Measurements from ENCODE around the gene NBEAL1.
"Not testable (repeated sequence)": the region's sequence is repeated elsewhere in the genome, so short reads cannot be mapped to it uniquely, and the experiment has no call there.

Gene NBEAL1

GRCh38 chr2:203155406-203155805 lies 140.7 kb downstream of the NBEAL1 start:
- Histone ChIP-seq H3K9me3 (ENCODE audit: insufficient read depth, low read depth, low read length) (no peaks in the 10 kb centered on the region), H4K20me1 (ENCODE audit: insufficient read depth, low read length, poor library complexity, severe bottlenecking) (no peaks in the 10 kb centered on the region), H3K9me2 (replicated peaks; ENCODE audit: low read depth, low read length) (no peaks in the 10 kb centered on the region), H3K4me2 (ENCODE audit: low read depth, low read length, poor library complexity, severe bottlenecking) (no peak overlapping the region), H3K27me3 (ENCODE audit: insufficient read depth, low read length, poor library complexity, severe bottlenecking) (no peaks in the 10 kb centered on the region), H3K36me3 (ENCODE audit: insufficient read depth, low read length) (no peaks in the 10 kb centered on the region), H2AFZ (ENCODE audit: low read length) (no peak overlapping the region), H3K4me1 (ENCODE audit: insufficient read depth, low read length, poor library complexity, severe bottlenecking) (no peaks in the 10 kb centered on the region), H3K9ac (ENCODE audit: low read depth, low read length, poor library complexity, severe bottlenecking) (no peak overlapping the region), H3K4me3 (ENCODE audit: low read length, poor library complexity, severe bottlenecking) (no peak overlapping the region), H3F3A (ENCODE audit: low read depth) (no peaks in the 10 kb centered on the region), H3K79me2 (ENCODE audit: insufficient read depth, low read length) (no peaks in the 10 kb centered on the region)
- TF ChIP-seq CTCF (conservative IDR thresholded peaks at IDR 0.05; ENCODE audit: low read length): peak; percentile 44
- no peak for TF ChIP-seq EZH2phosphoT487 (IDR thresholded peaks at IDR 0.05; ENCODE audit: borderline replicate concordance)

- H3K9ac ChIP-seq (ENCODE audit: low read depth, low read length, poor library complexity, severe bottlenecking); H3K4me1 ChIP-seq (ENCODE audit: insufficient read depth, low read length, poor library complexity, severe bottlenecking); H3K79me2 ChIP-seq (ENCODE audit: insufficient read depth, low read length); H3F3A ChIP-seq (ENCODE audit: low read depth); H3K4me2 ChIP-seq (ENCODE audit: low read depth, low read length, poor library complexity, severe bottlenecking); H3K9me2 ChIP-seq (replicated peaks; ENCODE audit: low read depth, low read length); H3K27me3 ChIP-seq (ENCODE audit: insufficient read depth, low read length, poor library complexity, severe bottlenecking); H3K36me3 ChIP-seq (ENCODE audit: insufficient read depth, low read length); H3K4me3 ChIP-seq (ENCODE audit: low read length, poor library complexity, severe bottlenecking); H2AFZ ChIP-seq (ENCODE audit: low read length); H3K9me3 ChIP-seq (ENCODE audit: insufficient read depth, low read depth, low read length); H4K20me1 ChIP-seq (ENCODE audit: insufficient read depth, low read length, poor library complexity, severe bottlenecking): not testable (repeated sequence)
Measured at GRCh38 chr2:203162722-203163121, 148.0 kb downstream of the NBEAL1 start.

GRCh38 chr2:203164311-203164935 lies 149.7 kb downstream of the NBEAL1 start:
- Histone ChIP-seq H3K79me2 (ENCODE audit: insufficient read depth, low read length) (no peaks in the 10 kb centered on the region), H3K9ac (ENCODE audit: low read depth, low read length, poor library complexity, severe bottlenecking) (no peak overlapping the region), H3K9me3 (ENCODE audit: insufficient read depth, low read depth, low read length) (no peaks in the 10 kb centered on the region), H2AFZ (ENCODE audit: low read length) (no peak overlapping the region), H3K9me2 (replicated peaks; ENCODE audit: low read depth, low read length) (no peaks in the 10 kb centered on the region), H4K20me1 (ENCODE audit: insufficient read depth, low read length, poor library complexity, severe bottlenecking) (no peaks in the 10 kb centered on the region), H3K27me3 (ENCODE audit: insufficient read depth, low read length, poor library complexity, severe bottlenecking) (no peaks in the 10 kb centered on the region), H3K4me2 (ENCODE audit: low read depth, low read length, poor library complexity, severe bottlenecking) (no peak overlapping the region), H3K36me3 (ENCODE audit: insufficient read depth, low read length) (no peaks in the 10 kb centered on the region), H3F3A (ENCODE audit: low read depth) (no peaks in the 10 kb centered on the region), H3K4me3 (ENCODE audit: low read length, poor library complexity, severe bottlenecking) (no peak overlapping the region), H3K4me1 (ENCODE audit: insufficient read depth, low read length, poor library complexity, severe bottlenecking) (no peaks in the 10 kb centered on the region)
- TF ChIP-seq CTCF (conservative IDR thresholded peaks at IDR 0.05; ENCODE audit: low read length) (no peak), EZH2phosphoT487 (IDR thresholded peaks at IDR 0.05; ENCODE audit: borderline replicate concordance) (no peak)

GRCh38 chr2:203167751-203168150 lies 153.1 kb downstream of the NBEAL1 start:
- no peaks in the 10 kb centered on the region for H4K20me1 ChIP-seq (ENCODE audit: insufficient read depth, low read length, poor library complexity, severe bottlenecking)
- no peak overlapping the region for H3K4me3 ChIP-seq (ENCODE audit: low read length, poor library complexity, severe bottlenecking)
- H3K79me2 ChIP-seq (ENCODE audit: insufficient read depth, low read length): no peaks in the 10 kb centered on the region
- H2AFZ ChIP-seq (ENCODE audit: low read length): no peak overlapping the region
- H3K36me3 ChIP-seq (ENCODE audit: insufficient read depth, low read length): no peaks in the 10 kb centered on the region
- H3F3A ChIP-seq (ENCODE audit: low read depth): no peaks in the 10 kb centered on the region
- H3K9me2 ChIP-seq (replicated peaks; ENCODE audit: low read depth, low read length): no peaks in the 10 kb centered on the region
- H3K9ac ChIP-seq (ENCODE audit: low read depth, low read length, poor library complexity, severe bottlenecking): no peak overlapping the region
- TF ChIP-seq EZH2phosphoT487 (IDR thresholded peaks at IDR 0.05; ENCODE audit: borderline replicate concordance) (no peak), CTCF (conservative IDR thresholded peaks at IDR 0.05; ENCODE audit: low read length) (no peak)
- H3K9me3 ChIP-seq (ENCODE audit: insufficient read depth, low read depth, low read length): no peaks in the 10 kb centered on the region
- no peak overlapping the region for H3K4me2 ChIP-seq (ENCODE audit: low read depth, low read length, poor library complexity, severe bottlenecking)
- no peaks in the 10 kb centered on the region for H3K27me3 ChIP-seq (ENCODE audit: insufficient read depth, low read length, poor library complexity, severe bottlenecking)
- H3K4me1 ChIP-seq (ENCODE audit: insufficient read depth, low read length, poor library complexity, severe bottlenecking): no peaks in the 10 kb centered on the region
